ENCODE measurements around the gene TAF13. TPM values are rescaled to one million over a fixed set of nuclear protein-coding genes. Genes with fewer than 3 reads are reported as not detected.
"Not testable (repeated sequence)": the region's sequence is repeated elsewhere in the genome, so short reads cannot be mapped to it uniquely, and the experiment has no call there.

The TAF13 gene
- total RNA-seq, 1 donor from 2014 or later, result 56.9 TPM

- DNase-seq, result no peak
- ATAC-seq (ENCODE audit: poor library complexity), result no peak
- intact Hi-C loops (cut with DNase I), result no loop called here
Measured at GRCh38 chr1:109060707-109061106, 15.1 kb downstream of the TAF13 start.

- intact Hi-C loops (cut with DNase I), result no loop called here
- ATAC-seq (ENCODE audit: poor library complexity) (no peak), DNase-seq (no peak)
Measured at GRCh38 chr1:109059026-109059425, 16.8 kb downstream of the TAF13 start.

GRCh38 chr1:109056064-109056463 lies 19.7 kb downstream of the TAF13 start:
- ATAC-seq (ENCODE audit: poor library complexity), result no peak
- intact Hi-C loops (cut with DNase I), result no loop called here
- DNase-seq, result no peak

- DNase-seq; intact Hi-C loops (cut with DNase I); ATAC-seq (ENCODE audit: poor library complexity): not testable (repeated sequence)
Measured at GRCh38 chr1:109052145-109052544, 23.7 kb downstream of the TAF13 start.

GRCh38 chr1:109050228-109050995 lies 25.4 kb downstream of the TAF13 start:
- intact Hi-C loops (cut with DNase I), result no loop called here
- no peak for ATAC-seq (ENCODE audit: poor library complexity)
- no peak for DNase-seq

- intact Hi-C loops (cut with DNase I), result no loop called here
- no peak for ATAC-seq (ENCODE audit: poor library complexity)
- no peak for DNase-seq
Measured at GRCh38 chr1:109048335-109048734, 27.5 kb downstream of the TAF13 start.

- DNase-seq (no peak), ATAC-seq (ENCODE audit: poor library complexity) (no peak)
- intact Hi-C loops (cut with DNase I), result no loop called here
Measured at GRCh38 chr1:109047339-109047738, 28.5 kb downstream of the TAF13 start.

GRCh38 chr1:109046671-109047070 lies 29.1 kb downstream of the TAF13 start:
- intact Hi-C loops (cut with DNase I), result no loop called here
- no peak for DNase-seq
- no peak for ATAC-seq (ENCODE audit: poor library complexity)

- intact Hi-C loops (cut with DNase I), result no loop called here
- no peak for DNase-seq
- no peak for ATAC-seq (ENCODE audit: poor library complexity)
Measured at GRCh38 chr1:109045595-109045994, 30.2 kb downstream of the TAF13 start.

GRCh38 chr1:109041621-109042468 lies 34.0 kb downstream of the TAF13 start, which contains the start of gene WDR47:
WDR47 (minus strand) TSS chr1:109042102; CDS start chr1:109023512, 18,590 bp downstream.
- DNase-seq (peak; percentile 97), ATAC-seq (ENCODE audit: poor library complexity) (peak; percentile 98)
- intact Hi-C loops (cut with DNase I), result no loop called here

GRCh38 chr1:109040989-109041620 lies 34.7 kb downstream of the TAF13 start:
- intact Hi-C loops (cut with DNase I), result no loop called here
- ATAC-seq (ENCODE audit: poor library complexity) (peak; percentile 32), DNase-seq (peak; percentile 47)

- intact Hi-C loops (cut with DNase I), result no loop called here
- ATAC-seq (ENCODE audit: poor library complexity) (no peak), DNase-seq (no peak)
Measured at GRCh38 chr1:109040627-109040988, 35.2 kb downstream of the TAF13 start.

- DNase-seq, result no peak
- ATAC-seq (ENCODE audit: poor library complexity), result no peak
- intact Hi-C loops (cut with DNase I), result no loop called here
Measured at GRCh38 chr1:109034382-109034781, 41.4 kb downstream of the TAF13 start.

- ATAC-seq (ENCODE audit: poor library complexity); DNase-seq; intact Hi-C loops (cut with DNase I): not testable (repeated sequence)
Measured at GRCh38 chr1:109029493-109029892, 46.3 kb downstream of the TAF13 start.

GRCh38 chr1:109027841-109028240 lies 48.0 kb downstream of the TAF13 start:
- no peak for ATAC-seq (ENCODE audit: poor library complexity)
- intact Hi-C loops (cut with DNase I), result no loop called here
- DNase-seq, result no peak

- intact Hi-C loops (cut with DNase I), result no loop called here
- DNase-seq (no peak), ATAC-seq (ENCODE audit: poor library complexity) (no peak)
Measured at GRCh38 chr1:109025694-109026093, 50.1 kb downstream of the TAF13 start.

GRCh38 chr1:109024646-109025045 lies 51.2 kb downstream of the TAF13 start:
- no peak for DNase-seq
- intact Hi-C loops (cut with DNase I), result no loop called here
- ATAC-seq (ENCODE audit: poor library complexity), result no peak

- ATAC-seq (ENCODE audit: poor library complexity), result no peak
- no peak for DNase-seq
- intact Hi-C loops (cut with DNase I), result no loop called here
Measured at GRCh38 chr1:109020693-109021257, 55.0 kb downstream of the TAF13 start.

- DNase-seq; ATAC-seq (ENCODE audit: poor library complexity); intact Hi-C loops (cut with DNase I): not testable (repeated sequence)
Measured at GRCh38 chr1:109017719-109018118, 58.1 kb downstream of the TAF13 start.
